Activated naive CD8-positive, alpha-beta T cell treated with anti-CD3 and anti-CD28 coated beads, Interleukin-2, amount 10 ng/mL, durations not matched to agents 7 days and 5 days (primary cell): ENCODE data around the gene ANKRD11. TPM values are rescaled to one million over a fixed set of nuclear protein-coding genes. Genes with fewer than 3 reads are reported as not detected.
"Not testable (repeated sequence)": the region's sequence is repeated elsewhere in the genome, so short reads cannot be mapped to it uniquely, and the experiment has no call there.

Experiments
- ATAC-seq: fragments of 150-1000 bp; cut with Tn5 transposase; one replicate; pipeline ENCODE4 v1.10.0; 2021; ENCODE audit warnings: low read depth, moderate library complexity
- POLR2A ChIA-PET: fragments of 350-600 bp; sonication (Branson Sonifier 250); formaldehyde crosslinking; loops from one replicate; lab custom pipeline; 2021; ENCODE audit warnings: antibody characterized with exemption; lab: Charles Lee
- DNase-seq: peaks from one replicate; pipeline ENCODE4 v3.0.0; 2021
- H3K27ac Mint-ChIP-seq: one replicate; pipeline ENCODE4 v1.8.0; 2022; ENCODE audit warnings: mild to moderate bottlenecking, mixed read lengths
- H3K27me3 Mint-ChIP-seq: one replicate; pipeline ENCODE4 v1.8.0; 2022; ENCODE audit warnings: mild to moderate bottlenecking, moderate library complexity, mixed read lengths
- H3K36me3 Mint-ChIP-seq: one replicate; pipeline ENCODE4 v1.8.0; 2021; ENCODE audit warnings: mild to moderate bottlenecking, mixed read lengths
- H3K4me1 Mint-ChIP-seq: one replicate; pipeline ENCODE4 v1.8.0; 2021; ENCODE audit warnings: mixed read lengths
- H3K4me3 Mint-ChIP-seq: one replicate; pipeline ENCODE4 v1.8.0; 2022; ENCODE audit warnings: mild to moderate bottlenecking, moderate library complexity, mixed read lengths
- H3K9me3 Mint-ChIP-seq: one replicate; pipeline ENCODE4 v1.8.0; 2021; ENCODE audit warnings: mixed read lengths
- total RNA-seq, 2 experiments: library from RNA; stranded (reverse); gene quantifications; one replicate each; pipeline ENCODE4 v1.2.3, GENCODE V29; 2021

The ANKRD11 gene
- total RNA-seq, 2 experiments from 2014 or later = 213 to 217 TPM

DNA sequence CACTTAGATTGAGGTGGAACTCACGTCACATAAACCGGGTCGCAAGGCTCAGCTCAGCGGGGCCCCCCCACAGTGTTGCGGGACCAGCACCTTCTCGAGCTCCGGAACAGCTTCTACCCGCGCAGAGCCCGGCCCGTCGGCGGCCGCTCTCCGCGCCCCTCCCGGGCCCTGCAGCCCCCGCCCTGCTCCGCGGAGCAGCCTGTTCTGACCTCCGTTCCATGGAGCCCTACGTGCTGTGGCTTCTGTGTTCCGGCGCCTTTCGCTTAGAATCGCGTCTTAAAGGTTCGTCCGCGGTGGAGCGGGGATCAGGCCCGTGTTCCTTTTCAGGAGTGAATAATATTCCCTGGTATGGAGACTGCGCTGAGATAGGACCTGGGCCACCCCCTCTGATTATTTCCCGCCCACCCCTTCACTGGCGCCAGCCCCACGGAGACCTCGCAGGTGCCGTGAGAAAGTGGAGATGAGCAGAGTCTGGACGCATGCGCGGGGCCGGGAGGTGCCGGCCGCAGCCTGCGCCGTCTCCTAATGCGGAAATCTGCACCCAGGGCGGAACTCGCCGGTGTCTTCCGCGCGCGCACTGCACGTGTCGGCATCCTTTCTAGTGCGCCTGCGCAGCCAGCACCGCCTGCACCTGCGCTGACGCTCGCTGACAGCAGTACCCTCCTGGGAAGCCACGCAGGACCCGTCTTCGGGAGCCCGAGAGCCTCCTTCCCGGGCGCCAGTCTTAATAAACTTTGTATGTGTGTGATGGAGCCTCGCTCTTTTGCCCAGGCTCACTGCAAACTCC lies 242.0 kb downstream of the ANKRD11 start:
- Mint-ChIP-seq H3K27ac (no peak overlapping the region), H3K4me3 (peak overlapping the region; percentile 82), H3K27me3 (peaks cover 2% of the 10 kb centered on the region), H3K9me3 (peaks cover 10% of the 10 kb centered on the region), H3K4me1 (peaks cover 1% of the 10 kb centered on the region), H3K36me3 (peaks cover 9% of the 10 kb centered on the region)
- DNase-seq (no peak), ATAC-seq (no peak)
- POLR2A ChIA-PET = no interaction called here

DNA sequence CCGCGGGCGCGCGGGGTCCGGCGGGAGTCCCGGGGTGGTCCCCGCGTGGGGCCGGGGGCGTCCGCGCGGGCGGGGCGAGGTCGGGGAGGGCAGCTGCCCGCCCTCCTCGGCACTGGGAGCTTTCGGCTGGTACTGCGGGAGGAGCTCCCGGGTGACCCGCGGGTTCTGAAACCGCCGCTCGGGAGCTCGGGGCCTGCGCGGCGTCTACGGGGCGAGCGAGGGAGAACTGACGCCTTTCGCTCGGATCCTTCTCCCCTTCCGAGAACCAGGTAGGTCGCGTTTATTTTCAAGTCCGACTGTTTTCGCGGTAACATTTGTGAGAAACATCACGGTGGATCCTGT lies 242.7 kb downstream of the ANKRD11 start:
- H3K9me3 Mint-ChIP-seq, DNase-seq, H3K27me3 Mint-ChIP-seq, H3K27ac Mint-ChIP-seq, H3K36me3 Mint-ChIP-seq, H3K4me1 Mint-ChIP-seq: not testable (repeated sequence)
- ATAC-seq = peak; percentile 58
- POLR2A ChIA-PET = interaction anchor here (0.6 to 0.9 kb wide), 4 partner anchors 30 to 312 kb away, joined by 3 read pairs; partner anchors contain the start of gene ZNF778
- H3K4me3 Mint-ChIP-seq = peak overlapping the region; percentile 82

DNA sequence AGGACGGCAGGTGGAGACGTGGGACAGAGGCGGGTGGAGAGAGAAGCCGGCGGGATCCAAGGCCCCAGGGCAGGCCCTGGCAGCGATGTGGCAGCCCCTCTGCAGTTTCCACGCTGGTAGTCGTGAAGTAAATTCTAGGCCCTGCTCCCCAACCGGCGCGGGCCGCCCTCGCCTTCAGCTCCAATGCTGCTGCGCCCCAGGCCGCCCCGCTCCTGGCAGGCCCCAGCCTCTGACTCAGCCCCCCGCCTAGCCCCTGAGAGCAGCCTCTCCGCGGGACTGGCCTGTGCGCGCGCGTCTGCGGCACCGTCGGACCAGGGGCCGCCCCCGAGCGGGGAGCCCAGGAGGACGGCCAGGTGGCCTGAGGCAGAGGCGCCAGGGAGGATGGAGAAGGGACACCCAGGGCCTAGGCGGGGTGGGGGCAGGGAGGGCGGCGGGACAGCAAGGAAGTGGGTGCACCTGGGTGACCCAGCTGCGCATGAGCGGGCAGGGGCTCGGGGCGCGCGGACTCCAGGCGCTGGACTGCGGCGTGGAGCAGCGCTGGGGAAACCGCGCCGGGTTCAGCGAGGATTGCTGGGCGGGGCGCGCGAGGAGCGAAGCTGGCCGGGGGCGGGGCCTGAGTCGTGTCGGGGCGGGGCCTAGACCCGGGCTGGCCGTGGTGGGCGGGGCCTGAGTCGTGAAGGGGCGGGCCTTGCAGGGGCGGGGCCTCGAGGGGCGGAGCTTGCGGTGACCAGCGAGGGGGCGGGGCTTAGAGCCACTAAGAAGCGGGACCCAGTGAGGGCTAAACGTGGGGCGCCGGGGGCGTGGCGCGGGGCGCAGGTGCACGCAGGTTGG lies 243.2 kb downstream of the ANKRD11 start:
- peak overlapping the region; percentile 80 for H3K4me3 Mint-ChIP-seq
- H3K27me3 Mint-ChIP-seq = peaks cover 2% of the 10 kb centered on the region
- H3K9me3 Mint-ChIP-seq = peaks cover 10% of the 10 kb centered on the region
- peak overlapping the region; percentile 42 for H3K27ac Mint-ChIP-seq
- H3K4me1 Mint-ChIP-seq = peaks cover 5% of the 10 kb centered on the region
- POLR2A ChIA-PET = interaction anchor here (0.6 to 1.1 kb wide), 5 partner anchors 30 to 312 kb away, joined by 3 to 5 read pairs (median 3); partner anchors contain the start of gene ZNF778
- ATAC-seq (peak; percentile 83), DNase-seq (peak; percentile 99)
- H3K36me3 Mint-ChIP-seq = peaks cover 9% of the 10 kb centered on the region

DNA sequence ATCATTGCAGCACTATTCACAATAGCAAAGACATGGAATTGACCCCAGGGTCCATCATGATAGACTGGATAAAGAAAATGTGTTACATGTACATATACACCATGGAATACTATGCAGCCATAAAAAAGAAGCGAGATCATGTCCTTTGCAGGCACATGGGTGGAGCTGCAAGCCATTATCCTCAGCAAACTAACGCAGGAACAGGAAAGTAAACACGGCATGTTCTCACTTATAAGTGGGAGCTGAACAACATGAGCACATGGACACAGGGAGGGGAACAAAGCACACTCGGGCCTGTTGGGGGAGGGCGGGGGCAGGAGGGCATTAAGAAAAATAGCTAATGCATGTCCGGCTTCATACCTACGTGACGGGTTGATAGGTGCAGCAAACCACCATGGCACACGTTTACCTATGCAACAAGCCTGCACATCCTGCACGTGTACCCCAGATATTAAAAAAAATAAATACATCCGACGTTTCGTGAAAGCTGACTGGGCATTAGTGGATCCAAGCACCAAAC lies 243.9 kb downstream of the ANKRD11 start:
- Mint-ChIP-seq H3K4me1 (peaks cover 7% of the 10 kb centered on the region), H3K36me3 (peaks cover 8% of the 10 kb centered on the region), H3K9me3 (peaks cover 10% of the 10 kb centered on the region), H3K4me3 (peak overlapping the region; percentile 80), H3K27ac (peak overlapping the region; percentile 42), H3K27me3 (peaks cover 2% of the 10 kb centered on the region)
- DNase-seq (no peak), ATAC-seq (no peak)
- POLR2A ChIA-PET = interaction anchor here (1.1 kb wide), 1 partner anchor 69 kb away, joined by 5 read pairs; no protein-coding TSS in a partner anchor

DNA sequence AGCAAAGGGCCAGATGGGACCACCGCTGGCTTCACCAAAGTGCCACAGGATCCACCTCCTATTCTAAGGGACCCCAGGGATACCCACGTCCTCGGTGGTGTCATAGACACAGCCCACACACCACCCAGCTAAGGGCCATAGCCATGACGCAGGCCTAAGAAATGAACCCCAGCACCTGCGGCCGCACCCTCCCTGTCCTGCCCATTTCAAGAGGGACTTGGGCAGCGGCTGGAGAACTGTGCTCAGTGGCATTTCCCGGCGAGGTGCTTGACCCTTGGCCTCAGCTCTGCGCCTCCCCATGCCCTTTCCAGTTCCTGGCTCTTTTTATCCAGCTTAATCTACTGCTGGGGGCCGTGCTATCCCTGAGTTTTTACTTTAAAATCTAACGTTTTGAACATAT lies 245.6 kb downstream of the ANKRD11 start:
- H3K9me3 Mint-ChIP-seq = peaks cover 1% of the 10 kb centered on the region
- H3K4me3 Mint-ChIP-seq = no peak overlapping the region
- POLR2A ChIA-PET = interaction anchor here (0.6 kb wide), 1 partner anchor 262 kb away, joined by 3 read pairs; no protein-coding TSS in a partner anchor
- H3K36me3 Mint-ChIP-seq = peaks cover 2% of the 10 kb centered on the region
- no peak overlapping the region for H3K27ac Mint-ChIP-seq
- H3K27me3 Mint-ChIP-seq = no peaks in the 10 kb centered on the region
- peaks cover 12% of the 10 kb centered on the region for H3K4me1 Mint-ChIP-seq
- DNase-seq (no peak), ATAC-seq (no peak)

DNA sequence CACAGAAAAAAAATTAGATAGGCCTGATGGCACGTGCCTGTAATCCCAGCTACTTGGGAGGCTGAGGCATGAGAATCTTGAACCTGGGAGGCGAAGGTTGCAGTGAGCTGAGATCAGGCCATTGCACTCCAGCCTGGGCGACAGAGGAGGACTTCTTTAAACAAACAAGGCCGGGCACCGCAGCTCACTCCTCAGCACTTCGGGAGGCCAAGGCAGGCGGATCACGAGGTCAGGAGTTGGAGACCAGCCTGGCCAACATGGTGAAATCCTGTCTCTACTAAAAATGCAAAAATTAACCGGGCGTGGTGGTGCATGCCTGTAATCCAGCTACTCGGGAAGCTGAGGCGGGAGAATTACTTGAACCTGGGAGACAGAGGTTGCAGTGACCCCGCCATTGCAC lies 246.1 kb downstream of the ANKRD11 start:
- POLR2A ChIA-PET = interaction anchor here (0.6 kb wide), 1 partner anchor 262 kb away, joined by 3 read pairs; no protein-coding TSS in a partner anchor
- not testable (repeated sequence) for H3K9me3 Mint-ChIP-seq, H3K27ac Mint-ChIP-seq, DNase-seq, H3K4me3 Mint-ChIP-seq, H3K36me3 Mint-ChIP-seq, ATAC-seq, H3K27me3 Mint-ChIP-seq
- peaks cover 12% of the 10 kb centered on the region for H3K4me1 Mint-ChIP-seq

DNA sequence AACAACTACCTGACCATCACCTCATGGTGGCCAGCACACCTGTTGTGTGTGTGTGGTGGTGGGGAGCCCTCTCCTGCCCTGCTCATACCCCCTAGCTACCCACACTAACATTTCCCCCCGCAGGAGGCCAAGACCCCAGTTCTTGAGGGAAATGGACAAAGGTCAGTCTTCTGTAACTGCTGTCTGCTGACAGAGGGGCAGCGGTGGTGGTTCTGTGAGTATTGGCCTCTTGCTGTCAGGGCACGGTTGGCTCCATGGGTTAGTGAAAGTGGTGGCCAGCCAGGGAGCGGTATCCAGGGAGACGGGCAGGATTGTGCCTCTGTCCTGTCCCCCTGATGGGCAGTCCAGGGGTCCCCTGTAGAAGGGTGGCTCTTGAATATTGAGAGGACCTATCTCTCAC lies 246.7 kb downstream of the ANKRD11 start:
- H3K4me3 Mint-ChIP-seq = no peak overlapping the region
- peaks cover 1% of the 10 kb centered on the region for H3K36me3 Mint-ChIP-seq
- POLR2A ChIA-PET = no interaction called here
- ATAC-seq (no peak), DNase-seq (no peak)
- no peaks in the 10 kb centered on the region for H3K27me3 Mint-ChIP-seq
- H3K4me1 Mint-ChIP-seq = peaks cover 12% of the 10 kb centered on the region
- H3K9me3 Mint-ChIP-seq = no peaks in the 10 kb centered on the region
- H3K27ac Mint-ChIP-seq = peak overlapping the region; percentile 12

DNA sequence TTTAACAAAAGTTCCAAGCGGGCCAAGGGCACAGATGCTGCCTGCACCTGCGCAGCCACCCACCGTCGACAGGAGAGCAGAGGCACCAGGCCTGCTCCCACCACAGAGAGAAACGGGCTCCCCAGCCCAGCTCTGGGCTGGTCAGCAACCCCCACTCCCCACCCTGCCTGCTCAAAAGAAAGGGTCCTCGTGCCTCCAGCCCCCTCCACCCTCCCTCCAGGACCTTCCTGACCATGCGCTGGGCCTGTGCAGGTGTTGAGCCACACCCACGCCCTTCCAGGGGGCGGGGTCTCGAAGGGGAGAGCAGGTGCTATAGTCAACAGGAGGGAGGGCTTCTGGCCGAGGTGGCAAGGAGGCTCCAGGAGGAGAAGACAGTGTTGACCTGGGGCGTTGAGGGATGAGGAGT lies 247.6 kb downstream of the ANKRD11 start:
- no peak for ATAC-seq
- H3K4me3 Mint-ChIP-seq = peak overlapping the region; percentile 22
- no peaks in the 10 kb centered on the region for H3K27me3 Mint-ChIP-seq
- no peak for DNase-seq
- H3K9me3 Mint-ChIP-seq = no peaks in the 10 kb centered on the region
- H3K36me3 Mint-ChIP-seq = peaks cover 1% of the 10 kb centered on the region
- H3K4me1 Mint-ChIP-seq = peaks cover 11% of the 10 kb centered on the region
- POLR2A ChIA-PET = no interaction called here
- no peak overlapping the region for H3K27ac Mint-ChIP-seq

DNA sequence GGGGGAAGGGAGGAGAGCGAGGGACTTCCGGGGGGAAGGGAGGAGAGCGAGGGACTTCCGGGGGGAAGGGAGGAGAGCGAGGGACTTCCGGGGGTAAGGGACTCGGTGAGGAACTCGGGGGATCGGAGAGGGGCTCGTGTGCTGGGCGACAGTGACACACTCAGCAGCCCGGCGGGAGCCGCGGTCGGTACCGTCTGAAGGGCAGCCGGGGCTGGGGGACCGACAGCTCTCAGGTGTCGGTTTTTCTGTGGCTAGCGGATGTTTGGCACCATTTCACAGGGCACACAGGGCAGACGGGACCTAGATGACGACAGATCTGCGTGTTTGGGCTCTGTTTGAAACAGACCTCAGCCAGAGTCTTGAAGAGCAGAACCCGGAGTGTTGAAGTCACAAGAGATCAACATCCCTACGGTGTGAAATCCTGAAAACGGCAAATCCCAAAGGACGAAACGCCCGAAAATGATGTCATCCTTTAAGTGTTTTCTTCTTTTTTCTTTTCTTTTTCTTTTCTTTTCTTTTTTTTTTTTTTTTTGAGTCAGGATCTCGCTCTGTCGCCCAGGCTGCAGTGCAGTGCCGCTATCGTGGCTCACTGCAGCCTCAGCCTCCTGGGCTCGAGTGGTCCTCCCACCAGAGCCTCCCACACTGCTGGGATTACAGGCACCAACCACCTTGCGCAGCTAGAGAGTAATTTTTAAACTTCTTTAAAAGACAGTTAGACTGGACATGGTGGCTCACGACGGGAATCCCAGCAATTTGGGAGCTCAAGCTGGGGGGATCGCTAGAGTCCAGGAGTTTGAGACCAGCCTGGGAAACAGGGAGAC lies 249.0 kb downstream of the ANKRD11 start:
- H3K36me3 Mint-ChIP-seq = peaks cover 1% of the 10 kb centered on the region
- POLR2A ChIA-PET = interaction anchor here (0.6 to 2.1 kb wide), 10 partner anchors 24 to 744 kb away, joined by 3 to 8 read pairs (median 5); partner anchors contain the start of genes SPG7 and ZNF778
- ATAC-seq = peak; percentile 78

DNA sequence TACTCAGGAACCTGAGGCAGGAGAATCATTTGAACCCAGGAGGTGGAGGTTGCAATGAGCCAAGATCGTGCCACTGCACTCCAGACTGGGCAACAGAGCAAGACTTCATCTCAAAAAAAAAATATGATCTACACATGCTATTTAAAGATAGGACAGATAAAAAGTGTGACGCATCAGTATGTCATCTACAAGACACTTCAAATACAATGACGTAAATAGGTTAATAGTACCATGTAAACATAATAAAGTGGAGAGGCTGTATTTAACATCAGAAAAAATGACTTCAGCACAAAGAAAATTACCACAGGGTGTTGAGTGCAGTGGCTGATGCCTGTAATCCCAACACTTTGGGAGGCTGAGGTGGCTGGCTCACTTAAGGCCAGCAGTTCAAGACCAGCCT lies 252.6 kb downstream of the ANKRD11 start:
- H3K36me3 Mint-ChIP-seq = peaks cover 12% of the 10 kb centered on the region
- no peak overlapping the region for H3K27ac Mint-ChIP-seq
- no peaks in the 10 kb centered on the region for H3K27me3 Mint-ChIP-seq
- POLR2A ChIA-PET = no interaction called here
- ATAC-seq (no peak), DNase-seq (no peak)
- H3K4me1 Mint-ChIP-seq = peaks cover 7% of the 10 kb centered on the region
- H3K9me3 Mint-ChIP-seq = no peaks in the 10 kb centered on the region
- no peak overlapping the region for H3K4me3 Mint-ChIP-seq

More for the DNA sequence above, 249.0 kb downstream of the ANKRD11 start:
- Mint-ChIP-seq H3K27ac (peak overlapping the region; percentile 97), H3K4me1 (peaks cover 11% of the 10 kb centered on the region), H3K4me3 (peak overlapping the region; percentile 96), H3K9me3 (no peaks in the 10 kb centered on the region), H3K27me3 (no peaks in the 10 kb centered on the region)
- peak; percentile 83 for DNase-seq

DNA sequence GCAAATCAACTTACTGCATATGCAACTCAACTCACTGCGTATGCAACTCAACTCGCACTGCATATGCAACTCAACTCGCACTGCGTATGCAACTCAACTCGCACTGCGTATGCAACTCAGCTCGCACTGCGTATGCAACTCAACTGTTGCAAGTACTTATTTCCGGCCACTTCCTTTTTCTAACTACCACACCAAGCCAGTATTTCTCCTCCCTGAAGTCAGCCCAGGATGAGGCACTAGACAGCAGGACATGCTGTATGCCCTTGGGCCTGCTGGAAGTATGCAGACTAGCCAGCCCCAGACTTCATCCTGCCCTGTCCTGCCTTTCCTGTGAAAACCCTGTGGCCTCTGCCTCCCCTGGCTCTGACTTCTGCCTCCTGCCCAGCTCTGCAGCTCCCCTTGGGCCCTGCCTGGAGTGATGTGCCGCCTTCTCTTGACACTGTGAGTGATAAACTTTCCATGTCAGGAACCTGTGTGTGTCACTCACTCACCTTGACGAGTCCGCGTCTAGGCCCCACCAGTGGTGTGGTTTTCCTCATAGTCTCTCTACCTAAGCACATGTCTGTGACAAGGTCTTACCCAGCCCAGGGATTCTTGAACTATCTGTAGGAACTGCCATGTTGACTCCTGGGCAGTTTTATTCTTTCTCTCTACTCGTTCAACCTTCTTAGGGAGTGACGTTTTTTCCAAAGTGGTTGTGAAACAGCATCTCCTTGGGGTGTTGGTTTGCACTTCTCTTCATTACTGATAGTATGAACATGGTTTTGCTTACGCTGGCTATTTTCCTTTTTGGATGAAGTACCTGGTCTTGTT lies 256.5 kb downstream of the ANKRD11 start:
- Mint-ChIP-seq H3K4me1 (no peaks in the 10 kb centered on the region), H3K9me3 (peaks cover 5% of the 10 kb centered on the region), H3K27me3 (no peaks in the 10 kb centered on the region), H3K27ac (no peak overlapping the region), H3K36me3 (peaks cover 36% of the 10 kb centered on the region), H3K4me3 (no peak overlapping the region)
- DNase-seq (no peak), ATAC-seq (no peak)
- POLR2A ChIA-PET = no interaction called here

DNA sequence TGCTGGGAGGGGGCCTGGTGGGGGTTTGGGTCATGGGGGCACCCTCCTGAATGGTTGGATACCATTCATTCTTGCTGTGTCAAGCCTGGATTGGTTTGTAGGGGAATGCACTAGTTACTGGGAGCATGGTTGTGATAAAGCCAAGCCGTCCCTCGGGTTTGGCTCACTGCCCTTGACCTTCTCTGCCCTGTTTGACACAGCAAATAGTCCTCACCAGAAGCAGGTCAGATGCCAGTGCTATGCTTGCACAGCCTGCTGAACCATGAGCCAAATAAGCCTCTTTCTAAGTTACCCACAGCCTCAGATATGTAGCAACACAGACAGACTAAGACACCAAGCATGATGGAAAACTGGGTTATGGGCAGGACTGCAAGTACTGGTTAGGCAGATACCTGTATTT lies 258.3 kb downstream of the ANKRD11 start:
- H3K36me3 Mint-ChIP-seq = peaks cover 54% of the 10 kb centered on the region
- POLR2A ChIA-PET = no interaction called here

More for the DNA sequence above, 258.3 kb downstream of the ANKRD11 start:
- ATAC-seq (no peak), DNase-seq (no peak)
- H3K27me3 Mint-ChIP-seq = no peaks in the 10 kb centered on the region
- H3K4me3 Mint-ChIP-seq = no peak overlapping the region
- no peaks in the 10 kb centered on the region for H3K4me1 Mint-ChIP-seq
- H3K27ac Mint-ChIP-seq = no peak overlapping the region
- peaks cover 15% of the 10 kb centered on the region for H3K9me3 Mint-ChIP-seq
